GM12873 (cell line): ENCODE measurements around the gene MRPS18A.

ENCODE experiments used
- TF ChIP-seq, protein P1 (sequence below): IDR thresholded peaks from 2 replicates; pipeline ENCODE4 v1.5.1; 2012; ENCODE audit warnings: low read depth, mild to moderate bottlenecking, moderate library complexity, low read length, control low read depth; ENCODE audit not compliant: insufficient read depth; ENCODE audit errors: missing control alignments

MRPS18A gene

DNA sequence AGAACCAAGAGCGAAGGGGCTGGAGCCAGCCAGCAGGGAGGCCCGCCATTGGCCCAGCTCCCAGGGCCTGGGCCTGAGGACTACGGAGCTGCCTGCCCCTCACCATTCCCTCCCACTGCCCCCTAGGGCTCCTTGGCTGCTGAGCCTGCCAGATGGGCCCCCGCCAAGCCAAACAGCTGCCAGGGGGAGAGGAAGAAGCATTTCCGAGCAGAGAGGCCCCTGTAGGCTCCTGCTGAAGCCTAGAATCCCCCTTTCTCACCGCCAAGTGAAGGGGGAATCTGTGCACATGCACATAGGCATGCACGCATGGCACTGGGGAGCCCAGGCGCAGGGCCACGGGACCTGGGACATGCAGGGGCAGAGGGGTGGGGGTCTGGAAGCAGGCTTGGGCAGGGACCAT is 28.5 kb upstream of the MRPS18A start:
- TF ChIP-seq, protein P1, sequence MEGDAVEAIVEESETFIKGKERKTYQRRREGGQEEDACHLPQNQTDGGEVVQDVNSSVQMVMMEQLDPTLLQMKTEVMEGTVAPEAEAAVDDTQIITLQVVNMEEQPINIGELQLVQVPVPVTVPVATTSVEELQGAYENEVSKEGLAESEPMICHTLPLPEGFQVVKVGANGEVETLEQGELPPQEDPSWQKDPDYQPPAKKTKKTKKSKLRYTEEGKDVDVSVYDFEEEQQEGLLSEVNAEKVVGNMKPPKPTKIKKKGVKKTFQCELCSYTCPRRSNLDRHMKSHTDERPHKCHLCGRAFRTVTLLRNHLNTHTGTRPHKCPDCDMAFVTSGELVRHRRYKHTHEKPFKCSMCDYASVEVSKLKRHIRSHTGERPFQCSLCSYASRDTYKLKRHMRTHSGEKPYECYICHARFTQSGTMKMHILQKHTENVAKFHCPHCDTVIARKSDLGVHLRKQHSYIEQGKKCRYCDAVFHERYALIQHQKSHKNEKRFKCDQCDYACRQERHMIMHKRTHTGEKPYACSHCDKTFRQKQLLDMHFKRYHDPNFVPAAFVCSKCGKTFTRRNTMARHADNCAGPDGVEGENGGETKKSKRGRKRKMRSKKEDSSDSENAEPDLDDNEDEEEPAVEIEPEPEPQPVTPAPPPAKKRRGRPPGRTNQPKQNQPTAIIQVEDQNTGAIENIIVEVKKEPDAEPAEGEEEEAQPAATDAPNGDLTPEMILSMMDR = no peak

DNA sequence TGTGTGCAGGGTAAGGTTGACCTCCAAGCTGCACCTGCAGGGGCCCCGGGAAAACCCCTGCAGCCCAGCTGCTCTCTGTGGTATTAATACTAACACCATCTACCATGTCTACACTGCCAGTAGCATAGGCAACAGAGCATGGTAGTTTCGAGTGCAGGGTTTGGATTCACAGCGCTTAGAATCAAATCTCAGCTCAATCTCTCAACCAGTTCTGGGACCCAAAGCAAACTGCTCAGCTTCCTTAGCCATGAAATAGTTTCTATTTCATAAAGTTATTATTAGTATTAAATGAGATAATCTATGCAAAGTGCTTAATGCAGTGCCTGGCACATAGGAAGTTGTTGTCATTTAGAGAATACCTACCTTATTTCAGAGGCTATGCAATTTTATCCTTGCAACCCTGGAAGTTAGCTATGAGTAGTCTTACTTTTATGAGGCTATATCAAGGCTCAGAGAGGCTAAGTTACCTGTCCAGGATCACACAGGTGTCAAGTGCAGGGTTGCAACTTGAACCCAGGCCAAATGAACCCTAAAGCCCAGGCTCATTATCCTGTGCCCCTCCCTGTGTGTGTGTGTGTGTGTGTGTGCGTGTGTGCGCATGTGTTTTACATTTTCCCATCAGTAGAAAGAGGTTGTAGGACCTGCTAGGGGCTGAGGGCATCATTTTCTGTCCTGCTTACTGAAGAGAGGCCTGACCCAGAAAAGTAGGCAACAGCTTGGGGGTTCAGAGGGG is 27.6 kb upstream of the MRPS18A start:
- TF ChIP-seq, protein P1 = no peak

- TF ChIP-seq, protein P1 = no peak
Observed at GRCh38 chr6:43714311-43715055, 26.9 kb upstream of the MRPS18A start.

- TF ChIP-seq, protein P1 = no peak
Observed at GRCh38 chr6:43713643-43714310, 26.2 kb upstream of the MRPS18A start.

DNA sequence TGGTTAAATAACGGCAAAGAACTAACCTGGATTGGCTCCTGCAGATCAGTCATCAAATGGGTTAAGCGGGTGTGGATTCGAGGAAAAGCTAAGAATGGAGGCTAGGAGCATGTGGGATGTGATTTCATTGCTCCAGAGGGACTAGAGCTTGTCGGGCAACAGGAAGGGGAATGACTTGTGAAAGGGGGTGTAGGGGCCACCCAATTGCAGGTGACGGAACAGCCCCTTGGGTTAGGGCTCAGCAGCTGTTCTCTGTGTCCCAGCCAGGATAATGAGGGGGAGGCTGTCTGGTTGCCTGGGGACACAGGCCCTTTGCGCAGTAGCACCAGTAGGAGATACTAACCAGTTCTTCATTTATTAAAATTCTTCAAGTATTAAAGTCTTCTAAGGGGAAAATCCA is 25.0 kb upstream of the MRPS18A start:
- TF ChIP-seq, protein P1 = no peak

DNA sequence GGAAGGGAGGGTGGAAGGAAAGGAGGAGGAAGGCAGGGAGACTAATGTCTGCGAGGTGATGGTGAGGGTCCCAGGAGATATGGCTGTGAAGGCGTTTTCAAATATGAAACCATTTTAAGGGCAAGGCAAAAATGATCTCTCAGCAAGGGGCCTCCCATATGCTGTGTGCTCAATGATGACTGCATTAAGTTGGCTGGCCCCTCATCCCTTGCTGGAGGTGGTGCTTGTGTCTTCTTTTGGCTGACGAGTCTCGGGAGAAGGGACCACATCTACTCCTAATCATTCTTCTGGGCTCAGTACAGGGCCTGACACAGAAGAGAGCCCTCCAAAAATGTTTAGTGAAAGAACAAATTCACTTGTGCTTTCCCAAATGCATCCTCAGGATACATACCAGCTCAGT is 23.0 kb upstream of the MRPS18A start:
- TF ChIP-seq, protein P1 = no peak
